ENCODE measurements around the gene JAM3. TPM values are rescaled to one million over a fixed set of nuclear protein-coding genes. Genes with fewer than 3 reads are reported as not detected.

JAM3 gene
- total RNA-seq, 2 experiments from 2014 or later = 24.9 to 26.8 TPM

DNA sequence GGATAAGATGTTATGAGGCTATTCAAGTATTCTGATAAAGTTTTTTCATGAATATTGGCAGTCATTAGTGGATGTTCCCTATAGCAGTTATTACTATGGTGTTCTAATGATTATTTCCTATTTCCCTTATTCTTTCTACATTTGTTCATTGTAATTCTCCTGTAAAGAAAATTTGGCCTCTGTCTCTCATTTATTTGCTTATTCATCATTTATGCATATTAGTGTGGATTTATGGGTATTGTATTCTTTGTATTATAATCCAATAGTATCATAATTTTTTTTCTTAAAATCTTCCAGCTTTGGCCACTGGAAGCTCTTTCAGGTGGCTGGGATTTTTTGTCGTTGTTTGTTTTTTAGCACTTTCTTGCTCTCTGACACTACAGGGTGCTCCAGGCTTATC lies 47.3 kb downstream of the JAM3 start:
- DNase-seq (no peak), ATAC-seq (no peak)
- POLR2A ChIA-PET = no interaction called here
- intact Hi-C loops (cut with micrococcal nuclease) = no loop called here
- no peak overlapping the region for H3K27ac Mint-ChIP-seq
- H3K9me3 Mint-ChIP-seq = peaks cover 3% of the 10 kb centered on the region
- peaks cover 4% of the 10 kb centered on the region for H3K36me3 Mint-ChIP-seq (ENCODE audit: low read depth)
- peaks cover 4% of the 10 kb centered on the region for H3K27me3 Mint-ChIP-seq
- no peak overlapping the region for H3K4me3 Mint-ChIP-seq
- TF ChIP-seq, protein P1, sequence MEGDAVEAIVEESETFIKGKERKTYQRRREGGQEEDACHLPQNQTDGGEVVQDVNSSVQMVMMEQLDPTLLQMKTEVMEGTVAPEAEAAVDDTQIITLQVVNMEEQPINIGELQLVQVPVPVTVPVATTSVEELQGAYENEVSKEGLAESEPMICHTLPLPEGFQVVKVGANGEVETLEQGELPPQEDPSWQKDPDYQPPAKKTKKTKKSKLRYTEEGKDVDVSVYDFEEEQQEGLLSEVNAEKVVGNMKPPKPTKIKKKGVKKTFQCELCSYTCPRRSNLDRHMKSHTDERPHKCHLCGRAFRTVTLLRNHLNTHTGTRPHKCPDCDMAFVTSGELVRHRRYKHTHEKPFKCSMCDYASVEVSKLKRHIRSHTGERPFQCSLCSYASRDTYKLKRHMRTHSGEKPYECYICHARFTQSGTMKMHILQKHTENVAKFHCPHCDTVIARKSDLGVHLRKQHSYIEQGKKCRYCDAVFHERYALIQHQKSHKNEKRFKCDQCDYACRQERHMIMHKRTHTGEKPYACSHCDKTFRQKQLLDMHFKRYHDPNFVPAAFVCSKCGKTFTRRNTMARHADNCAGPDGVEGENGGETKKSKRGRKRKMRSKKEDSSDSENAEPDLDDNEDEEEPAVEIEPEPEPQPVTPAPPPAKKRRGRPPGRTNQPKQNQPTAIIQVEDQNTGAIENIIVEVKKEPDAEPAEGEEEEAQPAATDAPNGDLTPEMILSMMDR (IDR thresholded peaks at IDR 0.05) = no peak
- CTCF ChIA-PET = no interaction called here
- peaks cover 4% of the 10 kb centered on the region for H3K4me1 Mint-ChIP-seq (ENCODE audit: low read depth)

- H3K27ac Mint-ChIP-seq = no peak overlapping the region
- TF ChIP-seq, protein P1 (IDR thresholded peaks at IDR 0.05) = no peak
- peaks cover 4% of the 10 kb centered on the region for H3K4me1 Mint-ChIP-seq (ENCODE audit: low read depth)
- DNase-seq (no peak), ATAC-seq (no peak)
- H3K4me3 Mint-ChIP-seq = no peak overlapping the region
- intact Hi-C loops (cut with micrococcal nuclease) = no loop called here
- peaks cover 12% of the 10 kb centered on the region for H3K27me3 Mint-ChIP-seq
- no peaks in the 10 kb centered on the region for H3K9me3 Mint-ChIP-seq
- ChIA-PET CTCF (interaction anchor here (1.2 kb wide), 1 partner anchor 68 kb away, joined by 3 read pairs; no protein-coding TSS in a partner anchor), POLR2A (no interaction called here)
- H3K36me3 Mint-ChIP-seq (ENCODE audit: low read depth) = no peaks in the 10 kb centered on the region
Observed at GRCh38 chr11:134118006-134118405, 49.1 kb downstream of the JAM3 start.

- Mint-ChIP-seq H3K9me3 (no peaks in the 10 kb centered on the region), H3K4me1 (ENCODE audit: low read depth) (peaks cover 4% of the 10 kb centered on the region), H3K4me3 (no peak overlapping the region), H3K27ac (no peak overlapping the region), H3K27me3 (peaks cover 20% of the 10 kb centered on the region), H3K36me3 (ENCODE audit: low read depth) (peaks cover 2% of the 10 kb centered on the region)
- ATAC-seq (no peak), DNase-seq (no peak)
- ChIA-PET CTCF (no interaction called here), POLR2A (no interaction called here)
- TF ChIP-seq, protein P1 (IDR thresholded peaks at IDR 0.05) = no peak
- intact Hi-C loops (cut with micrococcal nuclease) = no loop called here
Observed at GRCh38 chr11:134119094-134119493, 50.2 kb downstream of the JAM3 start.

DNA sequence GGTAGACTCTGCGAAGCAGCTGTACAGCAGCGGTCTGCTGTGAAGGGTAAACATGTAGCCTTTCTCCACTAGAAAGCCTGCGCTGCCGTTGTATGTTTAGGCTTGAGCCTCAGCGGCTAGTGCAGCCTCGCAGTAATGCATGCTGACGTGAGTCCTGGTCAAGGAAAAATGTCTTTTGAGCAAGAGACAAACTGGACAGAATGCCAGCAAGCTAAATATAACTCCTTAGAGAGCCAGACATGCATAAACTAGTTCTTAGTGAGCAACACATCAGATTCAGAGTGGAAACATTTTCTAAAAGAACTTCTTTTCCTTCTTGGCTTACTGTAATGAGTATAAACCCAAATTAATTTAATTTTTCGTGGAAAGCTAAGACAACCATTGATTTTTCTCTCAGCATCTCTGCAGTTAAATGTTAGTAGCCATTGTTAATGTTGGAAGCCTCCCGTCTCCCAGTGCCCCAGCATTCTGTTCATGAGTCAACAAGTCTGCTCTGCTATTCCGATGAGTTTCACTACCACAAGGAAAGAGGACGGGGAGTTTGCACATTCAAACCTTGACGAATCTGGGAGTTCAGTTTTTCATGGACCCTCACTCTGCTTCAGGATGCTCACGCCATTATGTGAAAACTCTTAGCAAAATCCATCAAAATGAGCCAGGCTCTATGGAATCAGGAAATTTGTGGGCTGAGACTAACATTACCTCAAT lies 51.4 kb downstream of the JAM3 start:
- Mint-ChIP-seq H3K4me1 (ENCODE audit: low read depth) (peaks cover 8% of the 10 kb centered on the region), H3K4me3 (no peak overlapping the region), H3K36me3 (ENCODE audit: low read depth) (peaks cover 4% of the 10 kb centered on the region), H3K27me3 (peaks cover 27% of the 10 kb centered on the region), H3K9me3 (no peaks in the 10 kb centered on the region), H3K27ac (no peak overlapping the region)
- intact Hi-C loops (cut with micrococcal nuclease) = no loop called here
- ATAC-seq (no peak), DNase-seq (no peak)
- TF ChIP-seq, protein P1 (IDR thresholded peaks at IDR 0.05) = no peak
- POLR2A ChIA-PET = no interaction called here
- CTCF ChIA-PET = interaction anchor here (0.8 to 1.9 kb wide), 4 partner anchors 42 to 192 kb away, joined by 3 to 5 read pairs (median 3); no protein-coding TSS in a partner anchor

DNA sequence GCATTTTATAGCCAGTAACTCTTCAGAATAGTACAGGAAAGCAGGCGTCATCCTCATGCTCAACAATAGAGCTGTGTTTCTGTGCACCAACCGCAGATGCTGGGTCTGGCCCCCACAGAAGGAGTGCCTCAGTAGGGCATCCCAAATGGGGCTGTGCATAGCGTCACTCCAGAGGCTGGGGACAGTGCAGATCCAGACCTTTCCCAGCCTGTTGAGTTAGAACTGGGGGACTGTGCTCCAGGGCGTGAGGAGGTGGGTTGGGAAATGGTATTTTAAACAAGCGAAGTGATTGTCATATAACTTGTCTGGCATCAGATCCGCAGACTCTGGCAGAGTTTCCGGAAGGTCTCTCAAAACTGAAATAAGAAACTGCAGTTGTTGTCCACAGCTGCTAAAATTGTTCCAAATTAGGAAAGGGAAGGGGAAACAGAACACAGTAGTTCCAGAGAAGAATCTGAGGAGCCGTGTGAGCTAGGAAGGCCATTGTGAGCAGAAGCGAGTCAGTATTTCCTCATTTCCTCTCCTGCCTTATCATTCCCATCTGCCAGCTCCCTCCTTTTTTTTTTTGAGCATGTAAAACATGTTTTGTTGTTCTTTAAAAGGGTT lies 52.2 kb downstream of the JAM3 start:
- H3K9me3 Mint-ChIP-seq = no peaks in the 10 kb centered on the region
- ATAC-seq (no peak), DNase-seq (no peak)
- peaks cover 34% of the 10 kb centered on the region for H3K27me3 Mint-ChIP-seq
- peaks cover 4% of the 10 kb centered on the region for H3K36me3 Mint-ChIP-seq (ENCODE audit: low read depth)
- intact Hi-C loops (cut with micrococcal nuclease) = no loop called here
- CTCF ChIA-PET = interaction anchor here (0.8 to 1.9 kb wide), 4 partner anchors 43 to 193 kb away, joined by 3 to 5 read pairs (median 3); no protein-coding TSS in a partner anchor
- H3K4me1 Mint-ChIP-seq (ENCODE audit: low read depth) = peaks cover 15% of the 10 kb centered on the region
- POLR2A ChIA-PET = no interaction called here
- no peak overlapping the region for H3K27ac Mint-ChIP-seq
- TF ChIP-seq, protein P1 (IDR thresholded peaks at IDR 0.05) = no peak
- H3K4me3 Mint-ChIP-seq = no peak overlapping the region
